Upper lobe of left lung (tissue), 4 donors: ENCODE data around the gene ARFGAP1.

ENCODE experiments used
- CTCF ChIP-seq, 6 experiments: fragments of 450-650 bp in 4 of 6; fragments of 200-600 bp in 2 of 6; sonication (generic) in 2 of 6; IDR thresholded peaks; one replicate each; pipeline ENCODE4 v1.5.1; 2016 to 2019; ENCODE audit warnings: antibody characterized with exemption in 6 of 6
- EP300 ChIP-seq, 4 donors: sonication (generic); formaldehyde crosslinking; IDR thresholded peaks; one replicate each; pipeline ENCODE4 v1.5.1; 2017; ENCODE audit warnings: antibody characterized with exemption in 4 of 4, control low read depth in 2 of 4
- POLR2AphosphoS5 ChIP-seq, 2 donors: sonication (generic); formaldehyde crosslinking; IDR thresholded peaks; one replicate each; pipeline ENCODE4 v1.5.1; 2017; ENCODE audit warnings: antibody characterized with exemption in 2 of 2

GRCh38 chr20:63239431-63239830, 33.2 kb upstream of the ARFGAP1 start:
- TF ChIP-seq CTCF (IDR thresholded peaks at IDR 0.05) (no peak), EP300 (IDR thresholded peaks at IDR 0.05) (no peak), POLR2AphosphoS5 (IDR thresholded peaks at IDR 0.05) (no peak)
